ENCODE results near the gene APRT. TPM values are rescaled to one million over a fixed set of nuclear protein-coding genes. Genes with fewer than 3 reads are reported as not detected.

APRT gene
- total RNA-seq, 1 donor from 2014 or later: 116 TPM

- no peak for TF ChIP-seq CTCF (conservative IDR thresholded peaks at IDR 0.05)
- H3K4me1 Mint-ChIP-seq: no peaks in the 10 kb centered on the region
- H3K36me3 Mint-ChIP-seq (ENCODE audit: low read depth): no peaks in the 10 kb centered on the region
- DNase-seq (ENCODE audit: low read depth, low spot score): no peak
- no peaks in the 10 kb centered on the region for H3K27me3 Mint-ChIP-seq (ENCODE audit: low read depth)
- H3K4me3 Mint-ChIP-seq: no peak overlapping the region
- H3K27ac Mint-ChIP-seq (ENCODE audit: unreplicated experiment): no peak overlapping the region
- H3K9me3 Mint-ChIP-seq: no peaks in the 10 kb centered on the region
These were observed 34.4 kb upstream of the APRT start for GRCh38 chr16:88846088-88846487.

- Mint-ChIP-seq H3K27me3 (ENCODE audit: low read depth) (no peaks in the 10 kb centered on the region), H3K9me3 (no peaks in the 10 kb centered on the region), H3K4me1 (no peaks in the 10 kb centered on the region), H3K4me3 (no peak overlapping the region), H3K27ac (ENCODE audit: unreplicated experiment) (no peak overlapping the region), H3K36me3 (ENCODE audit: low read depth) (no peaks in the 10 kb centered on the region)
- TF ChIP-seq CTCF (conservative IDR thresholded peaks at IDR 0.05): peak; percentile 19
- no peak for DNase-seq (ENCODE audit: low read depth, low spot score)
These were observed 32.8 kb upstream of the APRT start for GRCh38 chr16:88844419-88845036.

GRCh38 chr16:88843256-88843655, 31.5 kb upstream of the APRT start:
- Mint-ChIP-seq H3K36me3 (ENCODE audit: low read depth) (no peaks in the 10 kb centered on the region), H3K27me3 (ENCODE audit: low read depth) (no peaks in the 10 kb centered on the region), H3K9me3 (no peaks in the 10 kb centered on the region), H3K4me1 (no peaks in the 10 kb centered on the region), H3K4me3 (no peak overlapping the region), H3K27ac (ENCODE audit: unreplicated experiment) (peak overlapping the region; percentile 27)
- TF ChIP-seq CTCF (conservative IDR thresholded peaks at IDR 0.05): no peak
- DNase-seq (ENCODE audit: low read depth, low spot score): no peak

GRCh38 chr16:88842806-88843205, 31.1 kb upstream of the APRT start:
- Mint-ChIP-seq H3K27me3 (ENCODE audit: low read depth) (no peaks in the 10 kb centered on the region), H3K9me3 (no peaks in the 10 kb centered on the region), H3K4me3 (no peak overlapping the region), H3K27ac (ENCODE audit: unreplicated experiment) (no peak overlapping the region), H3K36me3 (ENCODE audit: low read depth) (no peaks in the 10 kb centered on the region), H3K4me1 (no peaks in the 10 kb centered on the region)
- no peak for DNase-seq (ENCODE audit: low read depth, low spot score)
- no peak for TF ChIP-seq CTCF (conservative IDR thresholded peaks at IDR 0.05)

GRCh38 chr16:88842308-88842756, 30.6 kb upstream of the APRT start:
- Mint-ChIP-seq H3K27ac (ENCODE audit: unreplicated experiment) (peak overlapping the region; percentile 35), H3K27me3 (ENCODE audit: low read depth) (no peaks in the 10 kb centered on the region)

More at GRCh38 chr16:88842308-88842756, 30.6 kb upstream of the APRT start:
- Mint-ChIP-seq H3K4me3 (no peak overlapping the region), H3K9me3 (no peaks in the 10 kb centered on the region), H3K4me1 (no peaks in the 10 kb centered on the region), H3K36me3 (ENCODE audit: low read depth) (no peaks in the 10 kb centered on the region)
- no peak for TF ChIP-seq CTCF (conservative IDR thresholded peaks at IDR 0.05)
- DNase-seq (ENCODE audit: low read depth, low spot score): no peak

Measured in neural crest cell (in vitro differentiated cells).